Measurements from ENCODE around the gene SSBP3. TPM values are rescaled to one million over a fixed set of nuclear protein-coding genes. Genes with fewer than 3 reads are reported as not detected.
A peak's percentile ranks its signal among the peaks of the same experiment; 100 is the strongest.

SSBP3 gene
- total and polyA plus RNA-seq, 2 of the 13 experiments (the other 11 are each of a cell fraction or from before 2014, with no cell fraction given): 8.5 to 17.6 TPM

- POLR2A ChIA-PET: interaction anchor here (1.2 kb wide), 1 partner anchor 21 kb away, joined by 3 read pairs; the partner anchor contains the start of gene SSBP3
Measured at GRCh38 chr1:54384918-54385726, 21.1 kb downstream of the SSBP3 start.

More at GRCh38 chr1:54384918-54385726, 21.1 kb downstream of the SSBP3 start:
- Histone ChIP-seq H3K27me3 (ENCODE audit: control insufficient read depth in 1 of 2, insufficient read depth in 2 of 2, low read length in 2 of 2) (no peaks in the 10 kb centered on the region), H3K4me3 (replicated peaks in 1 of 3; ENCODE audit: insufficient read depth in 1 of 3, low read depth in 2 of 3, low read length in 3 of 3) (no peak overlapping the region), H2AFZ (ENCODE audit: low read length) (no peak overlapping the region), H3K27ac (ENCODE audit: extremely low read length, insufficient read depth, low read length) (peak overlapping the region; percentile 37), H4K20me1 (ENCODE audit: insufficient read depth, low read length) (no peaks in the 10 kb centered on the region), H3K4me1 (ENCODE audit: insufficient read depth, low read length) (peaks cover 32% of the 10 kb centered on the region), H3K4me2 (ENCODE audit: low read depth, low read length) (no peak overlapping the region), H3K9ac (ENCODE audit: insufficient read depth, low read depth, low read length) (no peak overlapping the region), H3K36me3 (replicated peaks in 1 of 2; ENCODE audit: control insufficient read depth in 1 of 2, insufficient read depth in 2 of 2, low read length in 2 of 2) (peaks cover 3 to 8% of the 10 kb centered on the region in 2 experiments; a peak in 3 of 5 replicates), H3K9me3 (ENCODE audit: low read length) (no peaks in the 10 kb centered on the region), H3K79me2 (ENCODE audit: insufficient read depth, low read length) (peaks cover 10% of the 10 kb centered on the region)
- 73% methylated on average over 7 of the region's 7 CpGs for WGBS (ENCODE audit: low lambda C conversion rate)
- ATAC-seq: peak; percentile 25; the same call in 2 of the 3 replicates
- in situ Hi-C loops (cut with HindIII; ENCODE audit: extremely low pct_ligation_motif_present, low pct_unique_long_range_greater_than_20kb): no loop called here
- no TSS peak for BruUV-seq (replicated peaks)
- TF ChIP-seq FOXK2 (IDR thresholded peaks at IDR 0.05): no peak
- TF ChIP-seq ZNF761 (CRISPR knock-in tag; conservative IDR thresholded peaks at IDR 0.05): no peak
- no peak for TF ChIP-seq HNRNPL (IDR thresholded peaks at IDR 0.05; ENCODE audit: low read depth, low read length)
- TF ChIP-seq ELF1 (CRISPR knock-in tag; IDR thresholded peaks at IDR 0.05): no peak
- TF ChIP-seq RERE (CRISPR knock-in tag; IDR thresholded peaks at IDR 0.05; ENCODE audit: low read depth): no peak
- TF ChIP-seq ZNF563 (CRISPR knock-in tag; IDR thresholded peaks at IDR 0.05): no peak
- TF ChIP-seq SALL1 (CRISPR knock-in tag; IDR thresholded peaks at IDR 0.05): no peak
- no peak for TF ChIP-seq TBX3 (IDR thresholded peaks at IDR 0.05; ENCODE audit: borderline replicate concordance)
- intact Hi-C loops (cut with micrococcal nuclease; ENCODE audit: unreplicated experiment): no loop called here
- no peak for FAIRE-seq
- no peak for DNase-seq (ENCODE audit: low spot score)
- CTCF ChIA-PET (ENCODE audit: low intra/inter-chr PET ratio, low total read pairs): no interaction called here
